WTC11 (cell line): ENCODE results near the gene MDGA2. TPM values are rescaled to one million over a fixed set of nuclear protein-coding genes. Genes with fewer than 3 reads are reported as not detected.

ENCODE experiments used
- ATAC-seq: fragments of 200-7000 bp; cut with Tn5 transposase; 2 replicates; pipeline ENCODE4 v1.10.0; 2021; ENCODE audit warnings: mild to moderate bottlenecking, moderate library complexity
- CTCF ChIA-PET: fragments of 300-600 bp; sonication (Branson Sonifier 250); formaldehyde crosslinking; loops from one replicate; lab custom pipeline; 2021; ENCODE audit warnings: antibody characterized with exemption; lab: Charles Lee
- POLR2A ChIA-PET: fragments of 350-600 bp; sonication (Branson Sonifier 250); formaldehyde crosslinking; loops from one replicate; lab custom pipeline; 2021; ENCODE audit warnings: antibody characterized with exemption; lab: Charles Lee
- DNase-seq: peaks from one replicate; pipeline ENCODE4 v3.0.0; 2021; ENCODE audit warnings: low spot score
- H3K27ac Mint-ChIP-seq: 2 replicates; pipeline ENCODE4 v1.8.0; 2021; ENCODE audit warnings: mixed read lengths
- H3K27me3 Mint-ChIP-seq: 2 replicates; pipeline ENCODE4 v1.8.0; 2021; ENCODE audit warnings: low read depth, mild to moderate bottlenecking, moderate library complexity, mixed read lengths
- H3K36me3 Mint-ChIP-seq: 2 replicates; pipeline ENCODE4 v1.8.0; 2021; ENCODE audit warnings: mixed read lengths
- H3K4me1 Mint-ChIP-seq: 2 replicates; pipeline ENCODE4 v1.8.0; 2022; ENCODE audit warnings: mixed read lengths
- H3K4me3 Mint-ChIP-seq: 2 replicates; pipeline ENCODE4 v1.8.0; 2021; ENCODE audit warnings: mild to moderate bottlenecking, moderate library complexity, mixed read lengths
- H3K9me3 Mint-ChIP-seq: 2 replicates; pipeline ENCODE4 v1.8.0; 2021; ENCODE audit warnings: mixed read lengths
- AFF4 ChIP-seq: sonication (generic); formaldehyde crosslinking; IDR thresholded peaks from 2 replicates; pipeline ENCODE4 v1.8.1; 2023; ENCODE audit warnings: mild to moderate bottlenecking, missing genetic modification reagents, borderline replicate concordance
- CDX4 ChIP-seq: fragments of 250-450 bp; sonication (Bioruptor Pico); IDR thresholded peaks from 2 replicates; pipeline ENCODE4 v1.9.0; 2021; ENCODE audit warnings: moderate library complexity, mild to moderate bottlenecking, inconsistent platforms, borderline replicate concordance
- CREB1 ChIP-seq: sonication (generic); formaldehyde crosslinking; IDR thresholded peaks from 2 replicates; pipeline ENCODE4 v1.8.0; 2023; ENCODE audit warnings: mild to moderate bottlenecking, missing genetic modification reagents
- E2F5 ChIP-seq: sonication (generic); formaldehyde crosslinking; IDR thresholded peaks from 2 replicates; pipeline ENCODE4 v1.8.1; 2022; ENCODE audit warnings: mild to moderate bottlenecking, moderate library complexity, missing genetic modification reagents
- ELF4 ChIP-seq: sonication (generic); formaldehyde crosslinking; IDR thresholded peaks from 2 replicates; pipeline ENCODE4 v1.8.1; 2022; ENCODE audit warnings: low read depth, mild to moderate bottlenecking, moderate library complexity, missing genetic modification reagents
- FOXP1 ChIP-seq: sonication (generic); formaldehyde crosslinking; IDR thresholded peaks from 2 replicates; pipeline ENCODE4 v1.8.0; 2022; ENCODE audit warnings: missing genetic modification reagents, mild to moderate bottlenecking, moderate library complexity, borderline replicate concordance
- GTF2I ChIP-seq: fragments of 250-450 bp; sonication (Bioruptor Pico); conservative IDR thresholded peaks from 2 replicates; pipeline ENCODE4 v1.4.0; 2021; ENCODE audit warnings: mild to moderate bottlenecking
- HMGXB4 ChIP-seq: sonication (generic); formaldehyde crosslinking; IDR thresholded peaks from 2 replicates; pipeline ENCODE4 v1.8.1; 2023; ENCODE audit warnings: mild to moderate bottlenecking, moderate library complexity, missing genetic modification reagents
- JAZF1 ChIP-seq: fragments of 250-450 bp; sonication (Bioruptor Pico); IDR thresholded peaks from 2 replicates; pipeline ENCODE4 v1.9.0; 2021; ENCODE audit warnings: moderate library complexity, mild to moderate bottlenecking, inconsistent platforms
- MAX ChIP-seq: sonication (generic); formaldehyde crosslinking; IDR thresholded peaks from 2 replicates; pipeline ENCODE4 v1.8.0; 2022; ENCODE audit warnings: mild to moderate bottlenecking, missing genetic modification reagents
- MXD4 ChIP-seq: fragments of 250-450 bp; sonication (Bioruptor Pico); IDR thresholded peaks from 2 replicates; pipeline ENCODE4 v1.8.0; 2021; ENCODE audit warnings: mild to moderate bottlenecking, moderate library complexity, borderline replicate concordance
- NFATC4 ChIP-seq: fragments of 250-450 bp; sonication (Bioruptor Pico); IDR thresholded peaks from 2 replicates; pipeline ENCODE4 v1.9.0; 2021; ENCODE audit warnings: mild to moderate bottlenecking
- NFE2L1 ChIP-seq: sonication (generic); formaldehyde crosslinking; IDR thresholded peaks from 2 replicates; pipeline ENCODE4 v1.8.1; 2023; ENCODE audit warnings: missing genetic modification reagents
- NR1H2 ChIP-seq: sonication (generic); formaldehyde crosslinking; IDR thresholded peaks from 2 replicates; pipeline ENCODE4 v1.9.0; 2021; ENCODE audit warnings: mild to moderate bottlenecking, moderate library complexity, missing genetic modification reagents
- NR2C2 ChIP-seq: sonication (generic); formaldehyde crosslinking; IDR thresholded peaks from 2 replicates; pipeline ENCODE4 v1.8.0; 2022; ENCODE audit warnings: mild to moderate bottlenecking, missing genetic modification reagents
- PRDM15 ChIP-seq: sonication (generic); formaldehyde crosslinking; IDR thresholded peaks from 2 replicates; pipeline ENCODE4 v1.8.0; 2022; ENCODE audit warnings: missing genetic modification reagents
- RORB ChIP-seq: fragments of 250-450 bp; sonication (Bioruptor Pico); IDR thresholded peaks from 2 replicates; pipeline ENCODE4 v1.9.0; 2021; ENCODE audit warnings: mild to moderate bottlenecking
- TEAD1 ChIP-seq: sonication (generic); formaldehyde crosslinking; IDR thresholded peaks from 2 replicates; pipeline ENCODE4 v1.8.0; 2022; ENCODE audit warnings: mild to moderate bottlenecking, missing genetic modification reagents
- ZNF232 ChIP-seq: sonication (generic); formaldehyde crosslinking; IDR thresholded peaks from 2 replicates; pipeline ENCODE4 v1.8.0; 2022; ENCODE audit warnings: mild to moderate bottlenecking, missing genetic modification reagents
- ZNF532 ChIP-seq: fragments of 250-450 bp; sonication (Bioruptor Pico); IDR thresholded peaks from 2 replicates; pipeline ENCODE4 v1.9.0; 2021; ENCODE audit warnings: mild to moderate bottlenecking, borderline replicate concordance
- total RNA-seq: library from RNA; stranded (reverse); gene quantifications from 3 replicates; pipeline ENCODE4 v1.2.3, GENCODE V29; 2021

The MDGA2 gene
- total RNA-seq, 1 experiment from 2014 or later: 4.9 TPM

- TF ChIP-seq CDX4 (no peak), CREB1 (no peak), RORB (CRISPR knock-in tag) (no peak), NR1H2 (no peak), NFE2L1 (no peak), TEAD1 (no peak), GTF2I (CRISPR knock-in tag) (no peak), ELF4 (no peak)
- TF ChIP-seq, all 79 proteins: peak for 0
Observed at GRCh38 chr14:47039336-47039735, 636.1 kb downstream of the MDGA2 start (continued).

GRCh38 chr14:47022721-47023120, 652.7 kb downstream of the MDGA2 start:
- no peak overlapping the region for H3K4me3 Mint-ChIP-seq
- ChIA-PET CTCF (no interaction called here), POLR2A (interaction anchor here (0.7 kb wide), 1 partner anchor 436 kb away, joined by 5 read pairs; no protein-coding TSS in a partner anchor)
- ATAC-seq (no peak), DNase-seq (no peak)
- no peaks in the 10 kb centered on the region; the same call in 1 of the 2 replicates for H3K4me1 Mint-ChIP-seq
- H3K9me3 Mint-ChIP-seq: no peaks in the 10 kb centered on the region; the same call in 1 of the 2 replicates
- no peak overlapping the region for H3K27ac Mint-ChIP-seq
- H3K27me3 Mint-ChIP-seq: no peaks in the 10 kb centered on the region
- no peaks in the 10 kb centered on the region; the same call in none of the 2 replicates for H3K36me3 Mint-ChIP-seq
- TF ChIP-seq NFATC4 (CRISPR knock-in tag) (no peak), CDX4 (no peak), PRDM15 (no peak), JAZF1 (CRISPR knock-in tag) (no peak), ZNF232 (CRISPR knock-in tag) (no peak), FOXP1 (CRISPR knock-in tag) (no peak), NR2C2 (CRISPR knock-in tag) (no peak), MXD4 (no peak), RORB (CRISPR knock-in tag) (no peak), MAX (no peak), ZNF532 (CRISPR knock-in tag) (no peak), E2F5 (no peak), GTF2I (CRISPR knock-in tag) (no peak), HMGXB4 (CRISPR knock-in tag) (no peak), CREB1 (no peak), NR1H2 (no peak), AFF4 (no peak)
